ENCODE data around the gene PCDH9.
A peak's percentile ranks its signal among the peaks of the same experiment; 100 is the strongest.

The PCDH9 gene

DNA sequence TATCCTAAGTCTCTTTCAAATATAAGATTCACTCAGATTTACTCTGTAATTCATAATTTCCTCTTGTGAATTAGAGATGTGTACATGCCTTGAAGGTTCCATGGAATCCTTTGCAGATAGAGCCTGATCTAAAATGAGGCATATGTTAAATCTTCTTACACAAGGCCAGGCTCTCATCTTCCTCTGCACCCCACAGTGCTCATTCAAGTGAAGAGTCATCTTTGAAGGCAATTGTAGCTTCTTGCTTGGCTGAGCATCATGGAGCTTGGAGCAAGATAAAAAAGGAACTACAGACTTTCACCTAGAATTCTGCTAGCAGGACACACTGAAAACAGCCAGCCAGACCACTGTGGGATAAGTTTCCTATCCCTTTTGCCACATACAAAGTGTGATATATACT lies 566.4 kb downstream of the PCDH9 start:
- no peak overlapping the region for H3K27ac Mint-ChIP-seq
- ATAC-seq, result no peak
- H3K4me1 Mint-ChIP-seq, result peaks cover 10% of the 10 kb centered on the region
- H3K27me3 Mint-ChIP-seq, result no peaks in the 10 kb centered on the region
- H3K4me3 Mint-ChIP-seq, result no peak overlapping the region
- no peaks in the 10 kb centered on the region for H3K36me3 Mint-ChIP-seq
- H3K9me3 Mint-ChIP-seq, result no peaks in the 10 kb centered on the region

DNA sequence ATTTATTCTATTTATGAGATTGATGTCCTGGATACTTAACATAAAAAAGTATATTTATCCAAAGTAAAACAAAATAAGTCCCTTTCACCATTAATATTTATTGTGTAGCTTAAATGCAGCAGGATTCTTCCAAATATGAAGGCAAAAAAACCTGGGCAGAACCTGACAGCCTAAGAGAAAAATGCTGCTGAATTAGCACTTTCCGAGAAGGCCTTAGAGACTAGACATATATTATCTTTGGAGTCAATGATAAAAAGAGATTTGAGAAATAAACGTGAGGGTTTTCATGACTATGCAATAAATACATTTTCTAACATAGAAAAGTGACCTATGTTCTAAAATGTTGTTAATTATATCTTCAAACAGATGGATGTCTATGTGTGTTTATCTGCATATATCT lies 566.9 kb downstream of the PCDH9 start:
- Mint-ChIP-seq H3K4me3 (no peak overlapping the region), H3K27ac (no peak overlapping the region), H3K9me3 (no peaks in the 10 kb centered on the region), H3K36me3 (no peaks in the 10 kb centered on the region), H3K4me1 (peaks cover 10% of the 10 kb centered on the region), H3K27me3 (no peaks in the 10 kb centered on the region)
- no peak for ATAC-seq

GRCh38 chr13:66661336-66661735 lies 568.8 kb downstream of the PCDH9 start:
- no peak overlapping the region for H3K27ac Mint-ChIP-seq
- H3K27me3 Mint-ChIP-seq, result no peaks in the 10 kb centered on the region
- no peak overlapping the region for H3K4me3 Mint-ChIP-seq
- peaks cover 19% of the 10 kb centered on the region for H3K4me1 Mint-ChIP-seq
- H3K9me3 Mint-ChIP-seq, result no peaks in the 10 kb centered on the region
- no peak for ATAC-seq
- H3K36me3 Mint-ChIP-seq, result no peaks in the 10 kb centered on the region

DNA sequence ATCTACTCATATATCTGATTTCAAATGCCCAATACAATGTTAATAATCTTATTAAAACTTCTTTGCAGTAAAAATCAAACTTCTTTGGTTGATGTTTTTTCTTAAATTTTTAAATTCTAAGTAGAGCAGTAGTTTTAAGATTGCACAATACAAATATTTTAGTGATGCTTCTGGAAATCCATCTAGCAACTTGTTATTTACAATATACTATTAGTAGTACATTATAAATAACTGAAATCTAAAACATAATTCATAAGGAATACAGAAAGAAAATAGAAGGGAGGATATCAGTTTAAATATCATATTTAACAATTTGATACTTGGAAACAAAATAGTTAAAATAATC lies 569.7 kb downstream of the PCDH9 start:
- no peak overlapping the region for H3K4me3 Mint-ChIP-seq
- H3K4me1 Mint-ChIP-seq, result peaks cover 19% of the 10 kb centered on the region

GRCh38 chr13:66659701-66660467 lies 570.3 kb downstream of the PCDH9 start:
- Mint-ChIP-seq H3K9me3 (no peaks in the 10 kb centered on the region), H3K4me3 (peak overlapping the region; percentile 75), H3K27ac (peak overlapping the region; percentile 90), H3K36me3 (no peaks in the 10 kb centered on the region), H3K27me3 (no peaks in the 10 kb centered on the region), H3K4me1 (peaks cover 19% of the 10 kb centered on the region)
- ATAC-seq, result peak; percentile 92

More for the DNA sequence above, 569.7 kb downstream of the PCDH9 start:
- Mint-ChIP-seq H3K27me3 (no peaks in the 10 kb centered on the region), H3K36me3 (no peaks in the 10 kb centered on the region), H3K27ac (peak overlapping the region; percentile 90), H3K9me3 (no peaks in the 10 kb centered on the region)
- ATAC-seq, result no peak

GRCh38 chr13:66659286-66659685 lies 570.9 kb downstream of the PCDH9 start:
- Mint-ChIP-seq H3K36me3 (no peaks in the 10 kb centered on the region), H3K4me1 (peaks cover 19% of the 10 kb centered on the region), H3K27me3 (no peaks in the 10 kb centered on the region), H3K4me3 (peak overlapping the region; percentile 75), H3K27ac (peak overlapping the region; percentile 90), H3K9me3 (no peaks in the 10 kb centered on the region)
- ATAC-seq, result no peak

GRCh38 chr13:66657165-66657881 lies 572.8 kb downstream of the PCDH9 start:
- Mint-ChIP-seq H3K4me1 (peaks cover 19% of the 10 kb centered on the region), H3K27me3 (no peaks in the 10 kb centered on the region), H3K27ac (peak overlapping the region; percentile 19), H3K4me3 (no peak overlapping the region), H3K9me3 (no peaks in the 10 kb centered on the region), H3K36me3 (no peaks in the 10 kb centered on the region)
- no peak for ATAC-seq

GRCh38 chr13:66655847-66656454 lies 574.2 kb downstream of the PCDH9 start:
- Mint-ChIP-seq H3K27ac (no peak overlapping the region), H3K36me3 (no peaks in the 10 kb centered on the region), H3K9me3 (no peaks in the 10 kb centered on the region), H3K4me3 (no peak overlapping the region), H3K4me1 (peaks cover 19% of the 10 kb centered on the region), H3K27me3 (no peaks in the 10 kb centered on the region)
- no peak for ATAC-seq

DNA sequence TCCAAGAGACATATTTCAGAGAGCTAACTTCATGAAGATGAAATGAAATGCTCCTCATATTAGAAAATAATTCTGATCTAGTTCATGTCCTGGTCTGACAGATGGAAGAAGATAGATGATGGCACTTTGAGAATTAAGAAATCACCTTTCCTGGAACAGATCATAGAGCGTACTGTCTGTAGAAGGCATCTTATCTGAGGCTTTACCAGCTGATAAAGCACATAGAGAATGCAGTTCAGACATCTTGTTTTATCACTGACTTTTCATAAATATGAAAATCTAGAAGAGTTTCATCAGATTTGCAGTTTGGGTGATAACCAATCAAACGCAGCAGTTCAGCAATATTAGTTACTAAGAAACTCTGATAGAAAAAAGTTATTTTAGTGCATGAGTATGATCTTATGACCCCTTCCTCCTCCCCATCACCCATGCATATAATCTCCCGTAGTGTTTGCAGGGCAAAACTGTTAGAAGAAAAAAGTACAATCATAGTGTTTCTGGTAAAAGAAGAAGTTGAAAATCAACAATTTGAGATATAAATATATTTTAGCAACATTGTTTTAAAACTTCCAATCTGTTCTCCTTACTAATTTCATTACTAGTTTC lies 585.2 kb downstream of the PCDH9 start:
- peaks cover 3% of the 10 kb centered on the region for H3K9me3 Mint-ChIP-seq
- no peak overlapping the region for H3K4me3 Mint-ChIP-seq
- ATAC-seq, result no peak
- no peaks in the 10 kb centered on the region for H3K36me3 Mint-ChIP-seq
- peaks cover 7% of the 10 kb centered on the region for H3K4me1 Mint-ChIP-seq
- H3K27ac Mint-ChIP-seq, result no peak overlapping the region
- H3K27me3 Mint-ChIP-seq, result no peaks in the 10 kb centered on the region

- Mint-ChIP-seq H3K4me1 (peaks cover 6% of the 10 kb centered on the region), H3K27me3 (no peaks in the 10 kb centered on the region), H3K36me3 (no peaks in the 10 kb centered on the region), H3K9me3 (peaks cover 3% of the 10 kb centered on the region), H3K27ac (no peak overlapping the region), H3K4me3 (no peak overlapping the region)
- no peak for ATAC-seq
Observed at GRCh38 chr13:66640231-66640630, 589.9 kb downstream of the PCDH9 start.

GRCh38 chr13:66639044-66639443 lies 591.1 kb downstream of the PCDH9 start:
- Mint-ChIP-seq H3K27ac (no peak overlapping the region), H3K4me1 (no peaks in the 10 kb centered on the region), H3K27me3 (no peaks in the 10 kb centered on the region), H3K36me3 (no peaks in the 10 kb centered on the region), H3K9me3 (peaks cover 5% of the 10 kb centered on the region), H3K4me3 (no peak overlapping the region)
- ATAC-seq, result no peak

- H3K36me3 Mint-ChIP-seq, result no peaks in the 10 kb centered on the region
- no peaks in the 10 kb centered on the region for H3K27me3 Mint-ChIP-seq
- no peak overlapping the region for H3K27ac Mint-ChIP-seq
- no peaks in the 10 kb centered on the region for H3K4me1 Mint-ChIP-seq
- H3K4me3 Mint-ChIP-seq, result no peak overlapping the region
- peaks cover 3% of the 10 kb centered on the region for H3K9me3 Mint-ChIP-seq
- no peak for ATAC-seq
Observed at GRCh38 chr13:66635526-66635925, 594.6 kb downstream of the PCDH9 start.

GRCh38 chr13:66634384-66634783 lies 595.8 kb downstream of the PCDH9 start:
- H3K36me3 Mint-ChIP-seq, result no peaks in the 10 kb centered on the region
- no peaks in the 10 kb centered on the region for H3K27me3 Mint-ChIP-seq
- peaks cover 3% of the 10 kb centered on the region for H3K9me3 Mint-ChIP-seq
- H3K4me1 Mint-ChIP-seq, result no peaks in the 10 kb centered on the region
- H3K4me3 Mint-ChIP-seq, result no peak overlapping the region
- no peak overlapping the region for H3K27ac Mint-ChIP-seq
- ATAC-seq, result no peak

DNA sequence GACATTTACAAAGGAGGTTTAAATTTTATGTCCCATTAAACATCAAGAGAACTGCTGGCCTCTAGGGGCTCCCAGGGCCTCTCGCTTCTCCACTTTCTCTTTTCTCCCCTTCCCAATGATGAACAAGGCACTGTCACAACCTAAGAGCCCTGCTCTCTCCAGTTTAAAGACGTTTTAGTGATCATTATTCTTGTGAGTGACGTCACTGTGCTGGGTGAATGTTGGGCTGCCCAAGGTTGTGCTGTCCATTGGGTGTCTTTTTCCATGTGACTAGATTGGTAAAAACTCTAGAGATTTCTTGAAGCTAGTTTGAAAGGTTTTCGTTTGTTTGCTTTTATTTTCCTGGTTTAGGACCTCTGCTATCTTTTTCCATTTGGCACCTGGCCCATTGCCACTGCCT lies 602.6 kb downstream of the PCDH9 start:
- ATAC-seq, result no peak
- Mint-ChIP-seq H3K27me3 (no peaks in the 10 kb centered on the region), H3K4me1 (no peaks in the 10 kb centered on the region), H3K9me3 (peaks cover 3% of the 10 kb centered on the region), H3K36me3 (no peaks in the 10 kb centered on the region), H3K27ac (no peak overlapping the region), H3K4me3 (no peak overlapping the region)

DNA sequence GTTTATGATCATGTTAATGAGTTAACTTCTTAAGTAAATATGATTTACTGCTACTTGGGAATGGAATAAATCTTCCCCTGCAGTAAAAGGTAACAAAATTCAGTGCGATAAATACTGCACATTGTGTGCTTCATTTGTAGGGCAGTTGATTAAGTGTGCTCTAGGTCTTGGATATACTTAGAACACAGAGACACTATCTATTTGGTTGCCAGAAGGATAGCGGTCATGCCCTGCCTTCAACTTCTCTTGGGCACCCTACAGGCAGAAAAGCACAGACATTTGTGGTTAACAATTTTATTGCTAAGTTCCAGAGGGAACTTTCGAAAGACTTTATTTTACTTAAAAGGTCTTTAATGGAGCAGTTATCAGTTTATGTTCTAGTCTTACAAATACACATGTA lies 605.8 kb downstream of the PCDH9 start:
- no peak overlapping the region for H3K4me3 Mint-ChIP-seq
- no peaks in the 10 kb centered on the region for H3K36me3 Mint-ChIP-seq
- H3K27ac Mint-ChIP-seq, result no peak overlapping the region
- no peaks in the 10 kb centered on the region for H3K27me3 Mint-ChIP-seq
- H3K4me1 Mint-ChIP-seq, result no peaks in the 10 kb centered on the region
- ATAC-seq, result no peak
- H3K9me3 Mint-ChIP-seq, result peaks cover 3% of the 10 kb centered on the region
